ENCODE results near the gene UNC5A.

DNA sequence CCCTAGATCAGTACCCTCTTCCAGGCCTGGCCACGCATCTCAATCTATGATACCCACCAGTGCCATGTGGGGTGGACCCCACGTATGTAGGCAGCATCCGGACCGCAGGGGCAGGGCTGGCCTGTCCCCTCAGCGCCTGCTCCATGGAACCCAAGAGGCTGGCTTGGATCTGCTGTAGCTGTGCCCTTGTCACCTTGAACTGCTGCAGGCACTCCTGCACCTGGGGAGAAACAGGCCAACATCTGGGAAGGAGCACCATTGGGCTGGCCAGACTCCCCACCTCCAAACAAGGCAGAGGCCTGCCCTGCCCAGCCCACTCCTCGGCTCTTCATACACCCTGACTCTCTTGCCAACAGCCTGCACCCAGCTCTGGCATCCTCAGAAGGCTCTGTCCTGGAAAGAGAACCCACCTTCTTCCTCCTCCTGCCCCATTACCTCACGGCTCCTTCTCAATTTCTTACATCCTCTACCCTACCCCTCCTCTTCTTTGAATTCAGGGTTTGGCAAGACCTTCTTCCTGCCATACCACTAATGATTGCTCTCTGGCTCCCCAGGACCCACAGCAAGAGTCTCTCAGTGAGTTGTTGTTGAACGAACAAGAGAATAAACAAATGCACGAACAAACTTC is 81.1 kb downstream of the UNC5A start:
- TF ChIP-seq, protein P1, sequence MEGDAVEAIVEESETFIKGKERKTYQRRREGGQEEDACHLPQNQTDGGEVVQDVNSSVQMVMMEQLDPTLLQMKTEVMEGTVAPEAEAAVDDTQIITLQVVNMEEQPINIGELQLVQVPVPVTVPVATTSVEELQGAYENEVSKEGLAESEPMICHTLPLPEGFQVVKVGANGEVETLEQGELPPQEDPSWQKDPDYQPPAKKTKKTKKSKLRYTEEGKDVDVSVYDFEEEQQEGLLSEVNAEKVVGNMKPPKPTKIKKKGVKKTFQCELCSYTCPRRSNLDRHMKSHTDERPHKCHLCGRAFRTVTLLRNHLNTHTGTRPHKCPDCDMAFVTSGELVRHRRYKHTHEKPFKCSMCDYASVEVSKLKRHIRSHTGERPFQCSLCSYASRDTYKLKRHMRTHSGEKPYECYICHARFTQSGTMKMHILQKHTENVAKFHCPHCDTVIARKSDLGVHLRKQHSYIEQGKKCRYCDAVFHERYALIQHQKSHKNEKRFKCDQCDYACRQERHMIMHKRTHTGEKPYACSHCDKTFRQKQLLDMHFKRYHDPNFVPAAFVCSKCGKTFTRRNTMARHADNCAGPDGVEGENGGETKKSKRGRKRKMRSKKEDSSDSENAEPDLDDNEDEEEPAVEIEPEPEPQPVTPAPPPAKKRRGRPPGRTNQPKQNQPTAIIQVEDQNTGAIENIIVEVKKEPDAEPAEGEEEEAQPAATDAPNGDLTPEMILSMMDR (IDR thresholded peaks at IDR 0.05 in 2 of 3, conservative IDR thresholded peaks at IDR 0.05 in 1 of 3; ENCODE audit: borderline replicate concordance in 1 of 3, insufficient read depth in 1 of 3, low read depth in 2 of 3, low read length in 2 of 3): no peak
- no peak for TF ChIP-seq POLR2A (IDR thresholded peaks at IDR 0.05; ENCODE audit: borderline replicate concordance, extremely low read depth, insufficient read depth, insufficient read length)
- no peak for TF ChIP-seq EZH2phosphoT487 (IDR thresholded peaks at IDR 0.05; ENCODE audit: borderline replicate concordance)
- TF ChIP-seq FOSL1 (IDR thresholded peaks at IDR 0.05; ENCODE audit: low read depth): no peak
- TF ChIP-seq POLR2AphosphoS5 (IDR thresholded peaks at IDR 0.05; ENCODE audit: low read depth, low read length): no peak
- TF ChIP-seq YY1 (IDR thresholded peaks at IDR 0.05; ENCODE audit: extremely low read depth, insufficient replicate concordance, low read depth, low read length): no peak
- no peak for TF ChIP-seq RAD21 (IDR thresholded peaks at IDR 0.05; ENCODE audit: low read depth)
- TF ChIP-seq, protein P2, sequence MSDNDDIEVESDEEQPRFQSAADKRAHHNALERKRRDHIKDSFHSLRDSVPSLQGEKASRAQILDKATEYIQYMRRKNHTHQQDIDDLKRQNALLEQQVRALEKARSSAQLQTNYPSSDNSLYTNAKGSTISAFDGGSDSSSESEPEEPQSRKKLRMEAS (IDR thresholded peaks at IDR 0.05): no peak
- TF ChIP-seq EZH2 (IDR thresholded peaks at IDR 0.05): no peak
- TF ChIP-seq TCF7L2 (IDR thresholded peaks at IDR 0.05; ENCODE audit: borderline replicate concordance, extremely low read depth, insufficient read depth, insufficient read length): no peak
- TF ChIP-seq ELF1 (IDR thresholded peaks at IDR 0.05; ENCODE audit: borderline replicate concordance, low read depth): no peak
